Prostate gland (tissue), 2 donors: ENCODE measurements around the gene SCRN2.

ENCODE experiments used
- POLR2A ChIP-seq: fragments of 450-650 bp; IDR thresholded peaks from one replicate; pipeline ENCODE4 v1.6.1; 2016; ENCODE audit warnings: antibody characterized with exemption, mild to moderate bottlenecking
- POLR2AphosphoS5 ChIP-seq: sonication (generic); formaldehyde crosslinking; IDR thresholded peaks from one replicate; pipeline ENCODE4 v1.6.1; 2017; ENCODE audit warnings: antibody characterized with exemption
- TF ChIP-seq, protein P1 (sequence below), 4 experiments: fragments of 200-600 bp in 2 of 4; fragments of 450-650 bp in 2 of 4; sonication (generic) in 2 of 4; IDR thresholded peaks; 1 replicate in 3 of 4; 2 replicates in 1 of 4; pipeline ENCODE4 v1.5.1; 2016 to 2019; ENCODE audit warnings: antibody characterized with exemption in 4 of 4, mild to moderate bottlenecking in 2 of 4, moderate library complexity in 2 of 4

DNA sequence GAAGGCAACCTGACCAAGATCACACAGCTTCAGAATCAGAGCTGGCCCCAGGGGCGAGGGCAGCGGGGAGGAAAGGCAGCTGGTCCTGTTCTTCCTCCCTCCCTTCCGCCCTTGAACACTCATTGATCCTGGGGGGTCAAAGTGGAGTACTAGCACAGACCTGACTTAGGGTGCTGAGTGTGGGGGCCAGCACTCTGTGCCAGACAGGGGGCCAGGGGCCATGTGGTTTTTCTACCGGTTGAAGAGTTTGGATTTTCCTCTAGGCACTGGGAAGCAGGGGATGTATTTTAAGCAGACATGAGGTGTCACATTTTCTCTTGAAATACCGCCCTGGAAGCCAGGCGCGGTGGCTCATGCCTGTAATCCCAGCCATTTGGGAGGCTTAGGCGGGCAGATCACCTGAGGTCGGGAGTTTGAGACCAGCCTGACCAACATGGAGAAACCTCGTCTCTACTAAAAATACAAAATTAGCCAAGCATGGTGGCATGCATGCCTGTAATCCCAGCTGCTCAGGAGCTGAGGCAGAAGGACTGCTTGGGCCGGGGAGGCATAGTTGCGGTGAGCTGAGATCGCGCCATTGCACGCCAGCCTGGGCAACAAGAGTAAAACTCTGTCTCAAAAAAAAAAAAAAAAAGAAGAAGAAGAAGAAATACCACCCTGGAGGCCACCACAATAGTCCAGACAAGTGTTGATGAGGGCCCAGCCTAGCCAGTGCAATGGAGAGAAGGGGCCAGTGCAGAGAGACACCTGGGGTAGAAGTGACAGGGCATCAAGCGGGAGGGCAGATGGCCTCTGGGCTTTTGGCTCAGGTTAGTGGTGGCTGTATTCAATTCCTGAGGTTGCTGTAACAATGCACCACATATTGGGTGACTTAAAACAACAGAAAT lies 34.8 kb downstream of the SCRN2 start:
- TF ChIP-seq, protein P1, sequence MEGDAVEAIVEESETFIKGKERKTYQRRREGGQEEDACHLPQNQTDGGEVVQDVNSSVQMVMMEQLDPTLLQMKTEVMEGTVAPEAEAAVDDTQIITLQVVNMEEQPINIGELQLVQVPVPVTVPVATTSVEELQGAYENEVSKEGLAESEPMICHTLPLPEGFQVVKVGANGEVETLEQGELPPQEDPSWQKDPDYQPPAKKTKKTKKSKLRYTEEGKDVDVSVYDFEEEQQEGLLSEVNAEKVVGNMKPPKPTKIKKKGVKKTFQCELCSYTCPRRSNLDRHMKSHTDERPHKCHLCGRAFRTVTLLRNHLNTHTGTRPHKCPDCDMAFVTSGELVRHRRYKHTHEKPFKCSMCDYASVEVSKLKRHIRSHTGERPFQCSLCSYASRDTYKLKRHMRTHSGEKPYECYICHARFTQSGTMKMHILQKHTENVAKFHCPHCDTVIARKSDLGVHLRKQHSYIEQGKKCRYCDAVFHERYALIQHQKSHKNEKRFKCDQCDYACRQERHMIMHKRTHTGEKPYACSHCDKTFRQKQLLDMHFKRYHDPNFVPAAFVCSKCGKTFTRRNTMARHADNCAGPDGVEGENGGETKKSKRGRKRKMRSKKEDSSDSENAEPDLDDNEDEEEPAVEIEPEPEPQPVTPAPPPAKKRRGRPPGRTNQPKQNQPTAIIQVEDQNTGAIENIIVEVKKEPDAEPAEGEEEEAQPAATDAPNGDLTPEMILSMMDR (IDR thresholded peaks at IDR 0.05): no peak
- TF ChIP-seq POLR2AphosphoS5: no peak
- TF ChIP-seq POLR2A: no peak
